ENCODE data around the gene LAGE3.
"Not testable (repeated sequence)": the region's sequence is repeated elsewhere in the genome, so short reads cannot be mapped to it uniquely, and the experiment has no call there.

Gene LAGE3

GRCh38 chrX:154501423-154501822, 22.3 kb upstream of the LAGE3 start:
- DNase-seq: not testable (repeated sequence)

- not testable (repeated sequence) for DNase-seq
These were observed 17.6 kb upstream of the LAGE3 start for GRCh38 chrX:154496591-154497137.

- no peak for DNase-seq
These were observed 16.4 kb upstream of the LAGE3 start for GRCh38 chrX:154495472-154495922.

GRCh38 chrX:154494715-154495114, 15.6 kb upstream of the LAGE3 start:
- DNase-seq: no peak

- DNase-seq: peak; percentile 64
These were observed 11.5 kb upstream of the LAGE3 start, which contains the start of gene SLC10A3 for GRCh38 chrX:154490414-154491083. TSS of gene SLC10A3 (minus strand) at chrX:154490629. CDS start at chrX:154488940, 1,689 bp downstream.

- no peak for DNase-seq
These were observed 10.9 kb upstream of the LAGE3 start for GRCh38 chrX:154490021-154490413.

GRCh38 chrX:154489182-154489581, 10.1 kb upstream of the LAGE3 start:
- no peak for DNase-seq

GRCh38 chrX:154488336-154489075, 9.4 kb upstream of the LAGE3 start:
- no peak for DNase-seq

GRCh38 chrX:154487518-154488290, 8.6 kb upstream of the LAGE3 start:
- no peak for DNase-seq

GRCh38 chrX:154486396-154487207, 7.5 kb upstream of the LAGE3 start, which contains the start of gene UBL4A:
TSS of gene UBL4A (minus strand) at chrX:154486615. CDS start at chrX:154486584, 31 bp downstream.
- peak; percentile 29 for DNase-seq

GRCh38 chrX:154486052-154486395, 6.9 kb upstream of the LAGE3 start:
- no peak for DNase-seq

GRCh38 chrX:154485150-154486051, 6.3 kb upstream of the LAGE3 start:
- no peak for DNase-seq

- no peak for DNase-seq
These were observed 5.4 kb upstream of the LAGE3 start for GRCh38 chrX:154484255-154485149.

- DNase-seq: no peak
These were observed 4.2 kb upstream of the LAGE3 start for GRCh38 chrX:154483325-154483724.

- no peak for DNase-seq
These were observed 3.7 kb upstream of the LAGE3 start for GRCh38 chrX:154482786-154483185.

GRCh38 chrX:154481911-154482601, 3.0 kb upstream of the LAGE3 start:
- no peak for DNase-seq

GRCh38 chrX:154481195-154481594, 2.1 kb upstream of the LAGE3 start:
- DNase-seq: no peak

GRCh38 chrX:154477891-154478477, 1.1 kb downstream of the LAGE3 start:
- no peak for DNase-seq

- DNase-seq: no peak
These were observed 2.3 kb downstream of the LAGE3 start for GRCh38 chrX:154476821-154477220.

Measured in NCI-H524 treated with DMSO at 0.1 percent for 48 hours (cell line).